Heart right ventricle (tissue), 12 donors: ENCODE results near the gene FRMPD2. TPM values are rescaled to one million over a fixed set of nuclear protein-coding genes. Genes with fewer than 3 reads are reported as not detected.

Experiments
- polyA plus RNA-seq, 2 donors: library from polyadenylated mRNA; stranded (reverse); fragments of 200-250 nt; gene quantifications; one replicate each; pipeline ENCODE4 v1.2.3, GENCODE V29; 2013
- total RNA-seq, 10 donors: library from RNA; stranded (reverse); fragmentation: NEBNext Ultra II Directional in 3 of 10; extraction: Animal tissue kit (Norgen Biotek cat#: 25700) in 3 of 10; gene quantifications; one replicate each; pipeline versions ENCODE4 v1.2.1 to v1.2.4, GENCODE V29; 2021 to 2023
- donor health status: ischemic (EF 13 %, LVEDD 7.1; RV severe dilation, severe dysfunction).
- donor health status: healthy with polysubstance abuse.
- donor health status: DM: no; HTN: yes; CAD: no.
- donor health status: DM: no; HTN: no; CAD: no.
- donor health status: ischemic (EF 25% LVEDD 6.9; RV normal size, moderate dysfunction).
- donor health status: ischemic (EF 25% LVEDD 5.7; RV mildly dilated, moderate dysfunction).
- donor health status: healthy.
- donor health status: nonischemic (EF 11% LVEDD 7.7; RV severe dilation, severe dysfunction).
- donor health status: DM: yes; HTN: yes; CAD: no.
- donor health status: PGD.
- donor health status: ischemic (EF 29% LVEDD 5.4; RV normal size, mild dysfunction).
- donor health status: nonischemic (EF 23%, LVEDD 6.1; RV moderate dilation, normal function).

Gene FRMPD2
- total and polyA plus RNA-seq, 12 donors: 0.16 to 0.74 (median 0.23) TPM; not detected in 5

Other genes with a start within 250 kb of the FRMPD2 start
- gene MAPK8, start 32.0 kb upstream of the FRMPD2 start, total RNA-seq: 10 to 100 TPM; 22.0 to 41.9 (median 31.2) TPM
- 1 to 10 TPM; 7.4 to 8.0 TPM for gene MAPK8, start 32.0 kb upstream of the FRMPD2 start, polyA plus RNA-seq